ENCODE results near the gene AMDHD1.
"Not testable (repeated sequence)": the region's sequence is repeated elsewhere in the genome, so short reads cannot be mapped to it uniquely, and the experiment has no call there.

The AMDHD1 gene

DNA sequence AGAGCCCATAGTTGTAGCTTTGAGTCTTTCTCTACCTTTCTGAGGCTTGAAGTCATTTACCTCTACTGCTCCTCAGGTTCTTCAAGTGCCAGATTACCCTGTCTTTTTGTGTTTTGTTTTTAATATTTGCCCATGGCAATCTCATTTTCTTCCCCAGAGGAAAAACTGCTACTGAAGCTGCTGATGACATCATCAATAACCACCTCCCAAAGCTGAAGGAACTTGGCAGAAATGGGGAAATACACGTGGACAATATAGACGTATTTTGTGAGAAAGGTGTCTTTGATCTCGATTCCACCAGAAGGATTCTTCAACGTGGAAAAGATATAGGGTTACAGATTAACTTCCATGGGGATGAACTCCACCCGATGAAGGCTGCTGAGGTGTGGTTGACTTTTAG is 17.1 kb downstream of the AMDHD1 start:
- DNase-seq (ENCODE audit: low read depth, low spot score): no peak
- in situ Hi-C loops (cut with HindIII; ENCODE audit: low sequenced_read_pairs): no loop called here
- TF ChIP-seq, protein P1, sequence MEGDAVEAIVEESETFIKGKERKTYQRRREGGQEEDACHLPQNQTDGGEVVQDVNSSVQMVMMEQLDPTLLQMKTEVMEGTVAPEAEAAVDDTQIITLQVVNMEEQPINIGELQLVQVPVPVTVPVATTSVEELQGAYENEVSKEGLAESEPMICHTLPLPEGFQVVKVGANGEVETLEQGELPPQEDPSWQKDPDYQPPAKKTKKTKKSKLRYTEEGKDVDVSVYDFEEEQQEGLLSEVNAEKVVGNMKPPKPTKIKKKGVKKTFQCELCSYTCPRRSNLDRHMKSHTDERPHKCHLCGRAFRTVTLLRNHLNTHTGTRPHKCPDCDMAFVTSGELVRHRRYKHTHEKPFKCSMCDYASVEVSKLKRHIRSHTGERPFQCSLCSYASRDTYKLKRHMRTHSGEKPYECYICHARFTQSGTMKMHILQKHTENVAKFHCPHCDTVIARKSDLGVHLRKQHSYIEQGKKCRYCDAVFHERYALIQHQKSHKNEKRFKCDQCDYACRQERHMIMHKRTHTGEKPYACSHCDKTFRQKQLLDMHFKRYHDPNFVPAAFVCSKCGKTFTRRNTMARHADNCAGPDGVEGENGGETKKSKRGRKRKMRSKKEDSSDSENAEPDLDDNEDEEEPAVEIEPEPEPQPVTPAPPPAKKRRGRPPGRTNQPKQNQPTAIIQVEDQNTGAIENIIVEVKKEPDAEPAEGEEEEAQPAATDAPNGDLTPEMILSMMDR (IDR thresholded peaks at IDR 0.05; ENCODE audit: low read depth, low read length): no peak
- H3K4me3 ChIP-seq (ENCODE audit: low read depth, low read length): no peak overlapping the region

DNA sequence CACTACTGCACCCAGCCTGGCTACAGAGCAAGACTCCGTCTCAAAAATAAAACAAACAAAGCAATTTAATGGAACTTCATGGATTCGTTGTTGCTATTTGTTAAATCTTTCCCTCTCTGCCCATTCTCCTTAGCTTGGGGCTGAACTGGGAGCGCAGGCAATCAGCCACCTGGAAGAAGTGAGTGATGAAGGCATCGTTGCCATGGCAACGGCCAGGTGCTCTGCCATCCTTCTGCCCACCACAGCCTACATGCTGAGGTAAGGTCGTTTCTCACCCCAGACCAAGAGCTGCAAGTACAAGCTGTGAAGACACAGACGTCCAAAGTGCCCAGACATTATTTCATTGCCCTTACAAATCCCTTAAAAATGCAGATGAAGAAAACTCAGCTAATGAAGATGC is 19.1 kb downstream of the AMDHD1 start:
- in situ Hi-C loops (cut with HindIII; ENCODE audit: low sequenced_read_pairs): no loop called here
- no peak overlapping the region for H3K4me3 ChIP-seq (ENCODE audit: low read depth, low read length)
- no peak for DNase-seq (ENCODE audit: low read depth, low spot score)
- TF ChIP-seq, protein P1 (IDR thresholded peaks at IDR 0.05; ENCODE audit: low read depth, low read length): no peak

DNA sequence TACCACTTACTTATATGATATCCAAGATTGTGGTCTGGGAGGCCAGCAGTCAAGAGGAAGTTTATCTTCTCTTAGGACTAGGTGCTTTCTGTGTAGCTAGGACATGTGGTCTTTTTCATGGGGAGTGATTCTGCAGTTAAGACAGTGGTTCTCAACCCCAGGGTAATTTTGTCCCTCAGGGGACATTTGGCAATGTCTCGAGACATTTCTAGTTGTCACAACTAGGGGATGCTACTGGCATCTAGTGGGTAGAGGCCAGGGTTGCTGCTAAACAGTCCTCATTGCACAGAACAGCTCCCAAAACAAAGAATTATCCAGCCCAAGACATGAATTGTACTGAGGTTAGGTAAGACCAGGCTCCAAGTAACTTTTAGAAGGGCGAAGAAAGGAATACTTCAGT is 20.0 kb downstream of the AMDHD1 start:
- in situ Hi-C loops (cut with HindIII; ENCODE audit: low sequenced_read_pairs): no loop called here
- no peak overlapping the region for H3K4me3 ChIP-seq (ENCODE audit: low read depth, low read length)
- no peak for DNase-seq (ENCODE audit: low read depth, low spot score)
- TF ChIP-seq, protein P1 (IDR thresholded peaks at IDR 0.05; ENCODE audit: low read depth, low read length): no peak

DNA sequence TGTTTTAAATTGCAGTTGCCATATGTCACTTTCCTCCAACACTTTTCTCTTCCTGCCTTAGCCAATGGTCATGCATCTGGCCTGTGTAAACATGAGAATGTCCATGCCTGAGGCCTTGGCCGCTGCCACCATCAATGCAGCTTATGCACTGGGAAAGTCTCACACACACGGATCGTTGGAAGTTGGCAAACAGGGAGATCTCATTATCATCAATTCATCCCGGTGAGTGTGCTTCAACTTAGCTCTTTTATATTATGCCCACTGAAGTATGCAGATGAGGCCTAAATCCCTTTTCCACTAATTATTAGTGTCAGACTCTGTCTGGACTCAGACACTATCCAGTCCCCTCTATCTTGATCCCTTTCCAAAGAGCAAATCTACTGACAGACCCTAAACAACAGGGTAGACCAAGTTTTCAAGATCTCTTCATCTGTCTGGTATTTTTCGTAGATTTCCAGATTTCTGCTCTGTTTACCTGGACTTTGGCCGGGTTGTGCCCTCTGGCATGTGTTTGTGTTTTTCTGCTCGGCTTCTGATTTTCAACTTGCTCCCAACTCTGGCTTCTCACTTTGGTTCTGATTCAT is 23.2 kb downstream of the AMDHD1 start:
- in situ Hi-C loops (cut with HindIII; ENCODE audit: low sequenced_read_pairs): no loop called here
- H3K4me3 ChIP-seq (ENCODE audit: low read depth, low read length): no peak overlapping the region
- no peak for DNase-seq (ENCODE audit: low read depth, low spot score)
- TF ChIP-seq, protein P1 (IDR thresholded peaks at IDR 0.05; ENCODE audit: low read depth, low read length): no peak

DNA sequence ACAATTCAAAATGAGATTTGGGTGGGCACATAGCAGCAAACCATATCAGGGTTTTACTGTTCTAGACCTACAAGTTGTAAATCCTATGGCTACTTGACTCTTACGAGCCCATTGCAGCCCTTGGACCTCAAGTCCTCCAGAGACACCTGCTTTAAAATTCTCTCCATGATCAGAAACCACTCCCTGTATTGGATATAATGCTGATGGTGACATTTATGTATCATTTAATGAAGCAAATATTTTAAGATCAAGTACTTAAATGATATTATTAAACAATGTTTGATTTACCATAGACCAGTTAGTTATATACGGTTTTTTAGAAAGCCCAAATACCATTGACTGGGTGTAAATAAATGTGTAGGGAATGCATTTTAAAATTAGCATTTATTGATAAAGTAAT is 24.2 kb downstream of the AMDHD1 start:
- no peak for DNase-seq (ENCODE audit: low read depth, low spot score)
- in situ Hi-C loops (cut with HindIII; ENCODE audit: low sequenced_read_pairs): no loop called here
- no peak overlapping the region for H3K4me3 ChIP-seq (ENCODE audit: low read depth, low read length)
- TF ChIP-seq, protein P1 (IDR thresholded peaks at IDR 0.05; ENCODE audit: low read depth, low read length): no peak

DNA sequence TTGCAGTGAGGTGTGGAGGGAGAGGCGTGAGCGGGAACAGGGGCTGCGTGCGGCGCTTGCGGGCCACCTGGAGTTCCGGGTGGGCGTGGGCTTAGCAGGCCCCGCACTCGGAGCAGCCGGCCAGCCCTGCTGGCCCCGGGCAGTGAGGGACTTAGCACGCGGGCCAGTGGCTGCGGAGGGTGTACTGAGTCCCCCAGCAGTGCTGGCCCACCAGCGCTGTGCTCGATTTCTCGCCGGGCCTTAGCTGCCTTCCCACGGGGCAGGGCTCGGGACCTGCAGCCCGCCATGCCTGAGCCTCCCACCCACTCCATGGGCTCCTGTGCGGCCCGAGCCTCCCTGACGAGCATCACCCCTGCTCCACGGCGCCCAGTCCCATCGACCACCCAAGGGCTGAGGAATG is 26.0 kb downstream of the AMDHD1 start:
- in situ Hi-C loops (cut with HindIII; ENCODE audit: low sequenced_read_pairs); H3K4me3 ChIP-seq (ENCODE audit: low read depth, low read length); DNase-seq (ENCODE audit: low read depth, low spot score): not testable (repeated sequence)

DNA sequence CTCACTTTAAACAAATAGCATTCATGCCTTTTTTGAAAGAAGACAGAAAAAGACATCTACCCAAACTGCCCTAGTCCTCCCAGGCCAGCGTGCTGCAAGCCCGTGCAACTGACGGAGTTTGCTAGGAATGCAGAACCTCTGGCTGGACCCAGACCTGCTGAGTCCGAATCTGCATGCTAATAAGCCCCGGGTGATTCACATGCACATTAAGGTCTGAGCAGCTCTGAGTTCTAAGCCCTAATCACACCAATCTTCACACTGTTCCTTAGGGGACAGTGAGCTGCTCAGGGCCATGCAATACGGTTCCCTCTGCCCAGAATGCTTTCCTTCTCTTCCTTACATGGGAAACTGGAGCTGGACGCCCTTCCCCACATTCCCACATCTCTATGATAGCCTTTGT is 27.8 kb downstream of the AMDHD1 start:
- in situ Hi-C loops (cut with HindIII; ENCODE audit: low sequenced_read_pairs): no loop called here
- DNase-seq (ENCODE audit: low read depth, low spot score): no peak
- no peak overlapping the region for H3K4me3 ChIP-seq (ENCODE audit: low read depth, low read length)
- TF ChIP-seq, protein P1 (IDR thresholded peaks at IDR 0.05; ENCODE audit: low read depth, low read length): no peak

All from astrocyte of the spinal cord (primary cell).